GM12878 (cell line): ENCODE data around the gene FANCI. TPM values are rescaled to one million over a fixed set of nuclear protein-coding genes. Genes with fewer than 3 reads are reported as not detected.

ENCODE experiments used
- ATAC-seq: fragments of 200-7000 bp; cut with Tn5 transposase; 3 replicates; pipeline ENCODE4 v1.9.1; 2020; ENCODE audit warnings: mild to moderate bottlenecking, moderate library complexity
- BruUV-seq: library from RNA; stranded (reverse); fragments of 400-500 nt; replicated peaks from 2 replicates; lab custom pipeline; 2021; lab: Mats Ljungman, UMichigan
- CTCF ChIA-PET: fragments of 300-600 bp; sonication (Branson Sonifier 250); formaldehyde crosslinking; extraction: SDS; loops from one replicate; lab custom pipeline; 2021; ENCODE audit warnings: inconsistent platforms; lab: Yijun Ruan, JAX
- POLR2A ChIA-PET: fragments of 350-600 bp; formaldehyde crosslinking; extraction: SDS; loops from one replicate; lab custom pipeline; 2021; ENCODE audit warnings: inconsistent platforms; lab: Charles Lee
- RAD21 ChIA-PET: fragments of 300-600 bp; sonication (Branson Sonifier 250); formaldehyde crosslinking; loops from one replicate; lab custom pipeline; 2023; ENCODE audit warnings: antibody characterized with exemption; ENCODE audit not compliant: unreplicated experiment; lab: Charles Lee
- SMC1A ChIA-PET: fragments of 300-600 bp; sonication (Branson Sonifier 250); formaldehyde crosslinking; loops from one replicate; lab custom pipeline; 2023; ENCODE audit not compliant: unreplicated experiment, uncharacterized antibody; lab: Charles Lee
- DNase-seq: peaks from one replicate; pipeline ENCODE4 v3.0.0-alpha.2; 2011; ENCODE audit warnings: low read depth, low spot score
- FAIRE-seq: peaks from 3 replicates; lab custom pipeline; 2011; peaks lifted over from hg19 to GRCh38; lab: Jason Lieb, UNC
- H2AFZ ChIP-seq: 2 replicates; pipeline ENCODE4 v1.6.0; 2011; ENCODE audit warnings: low read depth, low read length, control low read depth; ENCODE audit not compliant: control insufficient read depth
- H3K27ac ChIP-seq: 2 replicates; pipeline ENCODE4 v1.5.1; 2011; ENCODE audit warnings: control low read depth; ENCODE audit not compliant: control insufficient read depth, insufficient read depth
- H3K27me3 ChIP-seq, 2 experiments: replicated peaks in 1 of 2; 2 replicates each; pipeline versions ENCODE4 v1.6.0 to v1.6.1; 2011; ENCODE audit warnings: low read length in 1 of 2; ENCODE audit not compliant: control insufficient read depth in 2 of 2, insufficient read depth in 2 of 2
- H3K36me3 ChIP-seq, 2 experiments: 2 replicates each; pipeline ENCODE4 v1.5.1; 2011; ENCODE audit warnings: low read length in 1 of 2; ENCODE audit not compliant: control insufficient read depth in 2 of 2, insufficient read depth in 2 of 2
- H3K4me1 ChIP-seq: 2 replicates; pipeline ENCODE4 v1.6.1; 2011; ENCODE audit warnings: mild to moderate bottlenecking, low read length, moderate library complexity, mixed read lengths; ENCODE audit not compliant: control insufficient read depth, insufficient read depth
- H3K4me2 ChIP-seq: 2 replicates; pipeline ENCODE4 v1.6.0; 2011; ENCODE audit warnings: control low read depth; ENCODE audit not compliant: control insufficient read depth, insufficient read depth
- H3K4me3 ChIP-seq: fragments of 200-600 bp; sonication (generic); 2 replicates; pipeline ENCODE4 v1.5.1; 2016
- H3K79me2 ChIP-seq: 2 replicates; pipeline ENCODE4 v1.6.0; 2011; ENCODE audit warnings: low read length; ENCODE audit not compliant: control insufficient read depth, insufficient read depth
- H3K9ac ChIP-seq: 2 replicates; pipeline ENCODE4 v1.8.0; 2011; ENCODE audit warnings: low read length, control low read depth, mixed read lengths; ENCODE audit not compliant: control insufficient read depth, insufficient read depth
- H3K9me3 ChIP-seq: replicated peaks from 3 replicates; pipeline ENCODE4 v1.5.1; 2011; ENCODE audit warnings: mild to moderate bottlenecking, low read length; ENCODE audit not compliant: control insufficient read depth, insufficient read depth
- H4K20me1 ChIP-seq: 2 replicates; pipeline ENCODE4 v1.6.0; 2011; ENCODE audit not compliant: control insufficient read depth, insufficient read depth
- ATF7 ChIP-seq: fragments of 450-650 bp; IDR thresholded peaks from 2 replicates; pipeline ENCODE4 v1.6.1; 2016; ENCODE audit warnings: low read depth, mild to moderate bottlenecking
- BRCA1 ChIP-seq: IDR thresholded peaks from 2 replicates; pipeline ENCODE4 v1.6.1; 2011; ENCODE audit warnings: low read depth, low read length, improper control_type of control experiment
- IKZF1 ChIP-seq: fragments of 450-650 bp; conservative IDR thresholded peaks from 2 replicates; pipeline ENCODE4 v1.6.1; 2017; ENCODE audit warnings: antibody characterized with exemption, mild to moderate bottlenecking
- NFXL1 ChIP-seq: fragments of 450-650 bp; IDR thresholded peaks from 2 replicates; pipeline ENCODE4 v1.6.1; 2017; ENCODE audit warnings: antibody characterized with exemption, mild to moderate bottlenecking, borderline replicate concordance
- RBBP5 ChIP-seq: fragments of 200-600 bp; sonication (generic); conservative IDR thresholded peaks from 2 replicates; pipeline ENCODE4 v1.6.1; 2016
- RFX5 ChIP-seq: IDR thresholded peaks from 2 replicates; pipeline ENCODE4 v1.6.1; 2011; ENCODE audit warnings: low read depth, low read length, improper control_type of control experiment
- SP1 ChIP-seq: IDR thresholded peaks from one replicate; pipeline ENCODE4 v1.6.1; 2011; ENCODE audit warnings: low read depth, low read length
- ZNF24 ChIP-seq: fragments of 450-650 bp; IDR thresholded peaks from 2 replicates; pipeline ENCODE4 v1.6.1; 2017; ENCODE audit warnings: antibody characterized with exemption, mild to moderate bottlenecking
- WGBS: methylation state at CpG from one replicate; pipeline ENCODE4 v1.1.6; 2016; ENCODE audit warnings: low lambda C conversion rate; ENCODE audit not compliant: insufficient replicate concordance, insufficient coverage; ENCODE audit errors: missing lambda C conversion rate; 5-methylcytosine and 5-hydroxymethylcytosine counted together
- in situ Hi-C: fragments of 300-500 bp; cut with MboI; formaldehyde crosslinking; loops from 9 replicates; pipeline ENCODE4 v1.14.3; 2018; ENCODE audit warnings: mixed read lengths
- intact Hi-C: fragments of 100-400 bp; cut with micrococcal nuclease; formaldehyde crosslinking; loops from one replicate; pipeline ENCODE4 v1.14.2; 2022; ENCODE audit not compliant: unreplicated experiment
- polyA plus RNA-seq, 11 experiments: library from polyadenylated mRNA; depleted of rRNA in 4 of 11; unstranded in 6 of 11; stranded (reverse) in 5 of 11; fragments of >200 nt; fragmentation: Nextera tagmentation in 4 of 11; fragmentation: Illumina TruSeq in 1 of 11; extraction: Ambion mirVana in 4 of 11; extraction: Trizol in 1 of 11; gene quantifications; 1 replicate in 1 of 11; 2 replicates in 10 of 11; pipeline versions ENCODE4 v1.2.1 to v1.2.3, GENCODE V29; 2011 to 2016; ENCODE audit warnings: inconsistent platforms in 2 of 11, missing spikeins in 2 of 11, low read depth in 1 of 11
- total RNA-seq, 4 experiments: library from RNA; depleted of rRNA in 3 of 4; stranded (reverse); fragments of >200 nt in 3 of 4; fragmentation: Illumina TruSeq in 1 of 4; extraction: Trizol in 1 of 4; gene quantifications; 2 replicates each; pipeline versions ENCODE4 v1.2.1 to v1.2.3, GENCODE V29; 2013 to 2021
- TF ChIP-seq, protein P1 (sequence below): fragments of 450-650 bp; IDR thresholded peaks from 2 replicates; pipeline ENCODE4 v1.6.1; 2017; ENCODE audit warnings: low read depth, mild to moderate bottlenecking, moderate library complexity
- TF ChIP-seq, protein P2 (sequence below): IDR thresholded peaks from 2 replicates; pipeline ENCODE4 v1.6.1; 2011; ENCODE audit warnings: borderline replicate concordance, low read depth, mild to moderate bottlenecking, moderate library complexity, low read length; ENCODE audit not compliant: insufficient read depth, poor library complexity, severe bottlenecking
- TF ChIP-seq, protein P3 (sequence below): fragments of 450-650 bp; formaldehyde crosslinking; IDR thresholded peaks from 2 replicates; pipeline ENCODE4 v1.5.0; 2022; ENCODE audit warnings: mild to moderate bottlenecking, missing genetic modification characterization

FANCI gene
- total and polyA plus RNA-seq, 10 of the 15 experiments (the other 5 are each of a cell fraction or from before 2014, with no cell fraction given), result 38.1 to 129 (median 82.4) TPM

DNA sequence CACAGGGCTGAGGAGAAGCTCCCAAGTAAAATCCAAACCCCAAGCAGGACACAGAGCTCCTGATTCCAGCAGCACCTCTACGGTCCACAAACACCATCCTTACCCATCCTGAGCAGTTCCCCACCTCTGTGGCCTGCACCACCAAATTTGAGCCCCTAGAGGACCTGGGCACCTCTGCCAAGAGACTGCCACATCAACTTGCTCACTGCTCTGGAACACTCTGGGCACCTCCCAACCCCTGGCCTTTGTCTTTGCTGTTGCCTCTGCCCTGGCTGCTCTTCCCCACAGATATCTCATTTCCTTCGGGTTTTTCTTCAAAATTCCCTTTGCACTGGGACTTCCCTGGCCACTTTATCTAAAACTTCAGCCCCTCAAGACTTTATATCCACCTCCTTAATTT is 28.2 kb upstream of the FANCI start:
- H3K9ac ChIP-seq, result no peak overlapping the region
- no peak overlapping the region for H2AFZ ChIP-seq
- no peaks in the 10 kb centered on the region for H4K20me1 ChIP-seq
- intact Hi-C loops, result no loop called here
- no peak for DNase-seq
- no peak overlapping the region for H3K27ac ChIP-seq
- WGBS, result 0% methylated on average over 2 of the region's 2 CpGs
- no peak overlapping the region for H3K4me3 ChIP-seq
- POLR2A ChIA-PET, result interaction anchor here (1.0 kb wide), 1 partner anchor 24 kb away, joined by 3 read pairs; no protein-coding TSS in a partner anchor
- no peak for FAIRE-seq
- H3K4me1 ChIP-seq, result no peaks in the 10 kb centered on the region; the same call in 1 of the 2 replicates
- RAD21 ChIA-PET, result interaction anchor here (1.2 kb wide), 1 partner anchor 9 kb away, joined by 3 read pairs; no protein-coding TSS in a partner anchor
- H3K36me3 ChIP-seq, result no peaks in the 10 kb centered on the region
- TF ChIP-seq RFX5 (no peak), NFXL1 (no peak), BRCA1 (no peak)
- TF ChIP-seq, protein P1, sequence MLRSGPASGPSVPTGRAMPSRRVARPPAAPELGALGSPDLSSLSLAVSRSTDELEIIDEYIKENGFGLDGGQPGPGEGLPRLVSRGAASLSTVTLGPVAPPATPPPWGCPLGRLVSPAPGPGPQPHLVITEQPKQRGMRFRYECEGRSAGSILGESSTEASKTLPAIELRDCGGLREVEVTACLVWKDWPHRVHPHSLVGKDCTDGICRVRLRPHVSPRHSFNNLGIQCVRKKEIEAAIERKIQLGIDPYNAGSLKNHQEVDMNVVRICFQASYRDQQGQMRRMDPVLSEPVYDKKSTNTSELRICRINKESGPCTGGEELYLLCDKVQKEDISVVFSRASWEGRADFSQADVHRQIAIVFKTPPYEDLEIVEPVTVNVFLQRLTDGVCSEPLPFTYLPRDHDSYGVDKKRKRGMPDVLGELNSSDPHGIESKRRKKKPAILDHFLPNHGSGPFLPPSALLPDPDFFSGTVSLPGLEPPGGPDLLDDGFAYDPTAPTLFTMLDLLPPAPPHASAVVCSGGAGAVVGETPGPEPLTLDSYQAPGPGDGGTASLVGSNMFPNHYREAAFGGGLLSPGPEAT, result no peak
- TF ChIP-seq, all 136 proteins: peak for 0
- Histone ChIP-seq H3K27me3 (no peaks in the 10 kb centered on the region), H3K4me2 (no peak overlapping the region), H3K79me2 (no peaks in the 10 kb centered on the region), H3K9me3 (no peaks in the 10 kb centered on the region)
- peak; percentile 55 for ATAC-seq
- in situ Hi-C loops, result no loop called here
- CTCF ChIA-PET, result interaction anchor here (0.9 to 1.6 kb wide), 5 partner anchors 9 to 158 kb away, joined by 3 to 9 read pairs (median 4); no protein-coding TSS in a partner anchor
- BruUV-seq, result no TSS peak
- SMC1A ChIA-PET, result interaction anchor here (0.6 to 1.3 kb wide), 2 partner anchors 9 to 10 kb away, joined by 3 to 4 read pairs; no protein-coding TSS in a partner anchor

DNA sequence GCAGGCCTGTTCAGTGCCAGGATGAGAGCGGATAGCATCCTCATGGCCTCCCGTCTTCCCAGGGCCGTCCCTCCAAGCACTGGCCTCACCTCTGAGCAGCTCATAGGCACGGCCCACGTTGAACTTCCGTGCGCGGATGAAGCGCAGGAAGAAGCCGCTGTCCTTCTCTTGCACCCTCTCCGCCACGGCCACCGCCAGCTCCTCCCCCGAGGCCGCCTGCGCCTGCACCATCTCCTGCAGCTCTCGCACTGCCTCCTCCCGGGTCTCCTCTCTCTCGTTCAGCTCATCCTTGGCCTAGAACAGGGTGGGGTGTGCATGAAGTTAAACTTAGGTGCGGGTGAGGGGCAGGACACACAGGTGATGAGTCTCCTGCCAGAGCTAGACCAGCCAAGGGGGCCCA is 26.7 kb upstream of the FANCI start:
- POLR2A ChIA-PET, result no interaction called here
- CTCF ChIA-PET, result interaction anchor here (1.7 kb wide), 1 partner anchor 12 kb away, joined by 4 read pairs; no protein-coding TSS in a partner anchor
- Histone ChIP-seq H3K27me3 (no peaks in the 10 kb centered on the region), H3K4me3 (no peak overlapping the region), H2AFZ (no peak overlapping the region), H3K27ac (no peak overlapping the region), H3K36me3 (no peaks in the 10 kb centered on the region), H4K20me1 (no peaks in the 10 kb centered on the region), H3K79me2 (no peaks in the 10 kb centered on the region), H3K4me1 (no peaks in the 10 kb centered on the region; the same call in 1 of the 2 replicates), H3K9ac (no peak overlapping the region), H3K9me3 (no peaks in the 10 kb centered on the region), H3K4me2 (no peak overlapping the region)
- FAIRE-seq (no peak), ATAC-seq (no peak), DNase-seq (no peak)
- in situ Hi-C loops (no loop called here), intact Hi-C loops (no loop called here)
- RAD21 ChIA-PET, result interaction anchor here (1.1 kb wide), 1 partner anchor 116 kb away, joined by 3 read pairs; no protein-coding TSS in a partner anchor
- 68% methylated on average over 20 of the region's 20 CpGs for whole genome bisulfite sequencing
- SMC1A ChIA-PET, result no interaction called here
- no TSS peak for BruUV-seq
- no peak for TF ChIP-seq ATF7
- TF ChIP-seq, protein P2, sequence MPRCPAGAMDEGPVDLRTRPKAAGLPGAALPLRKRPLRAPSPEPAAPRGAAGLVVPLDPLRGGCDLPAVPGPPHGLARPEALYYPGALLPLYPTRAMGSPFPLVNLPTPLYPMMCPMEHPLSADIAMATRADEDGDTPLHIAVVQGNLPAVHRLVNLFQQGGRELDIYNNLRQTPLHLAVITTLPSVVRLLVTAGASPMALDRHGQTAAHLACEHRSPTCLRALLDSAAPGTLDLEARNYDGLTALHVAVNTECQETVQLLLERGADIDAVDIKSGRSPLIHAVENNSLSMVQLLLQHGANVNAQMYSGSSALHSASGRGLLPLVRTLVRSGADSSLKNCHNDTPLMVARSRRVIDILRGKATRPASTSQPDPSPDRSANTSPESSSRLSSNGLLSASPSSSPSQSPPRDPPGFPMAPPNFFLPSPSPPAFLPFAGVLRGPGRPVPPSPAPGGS, result no peak
- TF ChIP-seq RBBP5, result no peak
- no peak for TF ChIP-seq SP1
- TF ChIP-seq IKZF1, result no peak
- TF ChIP-seq, protein P3, sequence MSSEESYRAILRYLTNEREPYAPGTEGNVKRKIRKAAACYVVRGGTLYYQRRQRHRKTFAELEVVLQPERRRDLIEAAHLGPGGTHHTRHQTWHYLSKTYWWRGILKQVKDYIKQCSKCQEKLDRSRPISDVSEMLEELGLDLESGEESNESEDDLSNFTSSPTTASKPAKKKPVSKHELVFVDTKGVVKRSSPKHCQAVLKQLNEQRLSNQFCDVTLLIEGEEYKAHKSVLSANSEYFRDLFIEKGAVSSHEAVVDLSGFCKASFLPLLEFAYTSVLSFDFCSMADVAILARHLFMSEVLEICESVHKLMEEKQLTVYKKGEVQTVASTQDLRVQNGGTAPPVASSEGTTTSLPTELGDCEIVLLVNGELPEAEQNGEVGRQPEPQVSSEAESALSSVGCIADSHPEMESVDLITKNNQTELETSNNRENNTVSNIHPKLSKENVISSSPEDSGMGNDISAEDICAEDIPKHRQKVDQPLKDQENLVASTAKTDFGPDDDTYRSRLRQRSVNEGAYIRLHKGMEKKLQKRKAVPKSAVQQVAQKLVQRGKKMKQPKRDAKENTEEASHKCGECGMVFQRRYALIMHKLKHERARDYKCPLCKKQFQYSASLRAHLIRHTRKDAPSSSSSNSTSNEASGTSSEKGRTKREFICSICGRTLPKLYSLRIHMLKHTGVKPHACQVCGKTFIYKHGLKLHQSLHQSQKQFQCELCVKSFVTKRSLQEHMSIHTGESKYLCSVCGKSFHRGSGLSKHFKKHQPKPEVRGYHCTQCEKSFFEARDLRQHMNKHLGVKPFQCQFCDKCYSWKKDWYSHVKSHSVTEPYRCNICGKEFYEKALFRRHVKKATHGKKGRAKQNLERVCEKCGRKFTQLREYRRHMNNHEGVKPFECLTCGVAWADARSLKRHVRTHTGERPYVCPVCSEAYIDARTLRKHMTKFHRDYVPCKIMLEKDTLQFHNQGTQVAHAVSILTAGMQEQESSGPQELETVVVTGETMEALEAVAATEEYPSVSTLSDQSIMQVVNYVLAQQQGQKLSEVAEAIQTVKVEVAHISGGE (CRISPR knock-in tag), result no peak
- TF ChIP-seq ZNF24, result no peak
